HG03342 (cell line): ENCODE results near the gene PPFIBP2.

Experiments used
- ATAC-seq: cut with Tn5 transposase; IDR thresholded peaks from one replicate; pipeline ENCODE4 v1.9.1; 2021; ENCODE audit warnings: mild to moderate bottlenecking, moderate library complexity; ENCODE audit not compliant: unreplicated experiment

Gene PPFIBP2

DNA sequence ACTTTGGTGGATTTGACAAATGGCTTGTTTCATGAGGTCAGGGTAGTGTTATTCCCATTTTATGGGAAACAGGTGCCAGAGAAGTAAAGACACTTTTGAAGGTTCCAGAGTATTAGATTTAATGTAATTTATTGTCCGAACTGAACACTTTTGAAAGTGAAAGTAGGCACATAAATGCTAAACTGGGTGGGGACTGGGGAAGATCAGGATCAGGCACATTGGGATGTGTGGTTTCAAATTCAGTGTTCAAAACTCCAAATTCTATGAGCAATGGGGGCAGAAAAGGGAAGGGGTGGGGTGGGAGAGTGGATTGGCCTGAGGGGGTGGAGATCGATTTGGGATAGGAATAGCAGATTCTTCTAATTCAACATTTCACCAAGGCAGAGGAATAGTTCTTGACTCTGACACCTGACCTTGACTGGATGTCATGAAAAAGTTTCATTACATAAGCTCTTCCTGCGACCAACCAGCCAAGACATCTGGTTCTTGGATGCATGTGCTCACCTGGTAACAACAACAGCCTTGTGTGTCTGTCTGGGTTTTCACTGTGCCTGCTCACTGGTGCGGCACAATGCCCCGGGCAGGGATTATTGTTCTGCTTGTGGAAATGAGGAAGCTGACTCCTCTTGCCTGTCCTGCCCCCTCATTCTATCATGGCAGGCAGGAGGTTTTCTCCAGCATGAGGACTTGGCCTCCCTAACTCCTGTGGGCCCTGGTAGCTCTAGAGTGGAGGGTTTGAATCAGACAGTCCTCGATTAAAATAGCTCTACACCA lies 10.8 kb downstream of the PPFIBP2 start:
- no peak for ATAC-seq

DNA sequence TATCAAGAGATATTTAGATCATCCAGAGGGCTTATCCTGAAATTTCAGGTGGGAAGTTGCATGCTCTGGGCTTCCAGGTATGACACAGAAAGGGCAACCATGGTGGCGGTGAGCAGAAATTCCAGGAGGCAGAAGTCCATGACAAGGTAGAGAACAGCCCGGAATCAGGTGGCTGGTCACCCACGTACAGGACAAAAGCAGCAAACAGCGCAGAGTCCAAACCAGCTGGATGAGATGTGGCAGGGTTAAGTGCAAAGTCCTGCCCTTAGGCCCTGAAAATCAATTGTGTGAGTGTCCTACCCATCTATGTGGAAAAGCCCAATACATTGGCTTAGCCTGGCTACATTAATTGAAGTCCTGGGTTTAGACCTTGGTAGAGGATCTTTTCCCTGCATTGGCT lies 11.6 kb downstream of the PPFIBP2 start:
- no peak for ATAC-seq

DNA sequence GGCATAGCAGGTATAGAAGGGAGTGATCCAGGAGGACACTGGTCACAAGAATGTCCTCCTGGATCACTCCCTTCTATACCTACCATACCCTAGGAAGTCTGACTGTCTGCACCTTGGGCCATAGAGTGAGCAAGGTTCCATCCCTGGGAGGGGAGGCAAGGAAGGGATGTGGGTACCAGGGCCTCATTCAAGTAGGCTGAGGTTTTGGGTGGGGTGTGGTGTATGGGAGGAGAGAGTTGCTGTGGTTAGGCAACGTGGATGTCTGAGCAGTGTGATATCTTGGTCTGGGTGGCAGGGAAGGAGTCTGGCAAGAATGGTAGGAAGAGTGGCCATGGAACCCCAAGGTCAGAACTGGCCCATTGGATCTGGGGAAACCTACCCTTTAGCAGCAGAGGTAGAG lies 13.2 kb downstream of the PPFIBP2 start:
- no peak for ATAC-seq

DNA sequence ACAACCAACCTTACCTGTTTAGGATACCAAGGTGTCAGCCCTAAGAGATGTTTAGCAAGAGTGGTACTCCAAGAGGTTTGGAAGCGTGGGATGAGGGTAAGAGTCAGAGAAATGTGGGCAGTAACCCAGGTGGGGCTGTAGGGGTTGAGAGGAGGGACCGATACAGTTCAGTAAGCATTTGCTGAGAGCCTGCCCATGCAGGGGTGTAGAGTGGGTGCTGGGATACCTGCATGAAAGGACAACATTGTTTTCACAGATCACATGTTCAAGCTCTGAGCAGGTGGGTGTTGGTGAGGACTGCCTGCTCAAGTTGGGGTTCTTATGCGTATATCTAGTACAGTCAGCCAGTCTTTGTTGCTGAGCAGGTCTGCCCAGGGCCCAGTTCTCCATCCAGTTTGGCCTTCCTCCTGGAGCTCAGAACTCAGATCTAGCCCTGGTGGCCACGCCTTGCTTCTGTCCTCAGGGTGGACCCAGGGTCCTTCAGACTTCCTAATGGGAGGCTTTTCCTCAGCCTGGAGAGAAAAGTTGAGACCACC lies 14.8 kb downstream of the PPFIBP2 start:
- ATAC-seq, result no peak

DNA sequence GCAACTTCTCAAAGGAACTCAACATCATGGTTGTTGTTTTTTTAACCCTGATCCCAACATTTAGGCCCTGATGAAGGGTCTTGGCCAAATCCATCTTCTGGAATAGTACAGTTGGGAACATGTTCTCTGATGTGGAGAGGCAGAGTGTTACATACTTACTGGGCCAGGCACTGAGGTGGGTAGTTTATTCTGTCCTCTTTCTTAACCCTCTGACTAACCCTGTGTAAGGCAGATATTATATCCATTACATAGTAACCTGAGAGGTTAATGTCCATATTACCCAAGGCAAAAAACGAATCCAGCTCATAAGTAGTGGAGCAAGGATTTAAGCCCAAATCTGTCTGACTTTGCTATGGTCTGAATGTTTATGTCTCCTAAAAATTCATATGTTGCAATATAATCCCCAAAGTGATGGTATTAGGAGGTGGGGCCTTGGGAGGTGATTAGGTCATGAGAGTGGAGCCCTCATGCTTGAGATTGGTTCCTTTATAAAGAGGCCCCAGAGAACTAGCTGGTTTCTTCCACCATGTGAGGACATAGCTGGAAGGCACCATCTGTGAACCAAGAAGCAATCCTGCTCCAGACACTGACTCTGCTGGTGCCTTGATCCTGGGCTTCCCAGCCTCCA lies 16.3 kb downstream of the PPFIBP2 start:
- no peak for ATAC-seq

DNA sequence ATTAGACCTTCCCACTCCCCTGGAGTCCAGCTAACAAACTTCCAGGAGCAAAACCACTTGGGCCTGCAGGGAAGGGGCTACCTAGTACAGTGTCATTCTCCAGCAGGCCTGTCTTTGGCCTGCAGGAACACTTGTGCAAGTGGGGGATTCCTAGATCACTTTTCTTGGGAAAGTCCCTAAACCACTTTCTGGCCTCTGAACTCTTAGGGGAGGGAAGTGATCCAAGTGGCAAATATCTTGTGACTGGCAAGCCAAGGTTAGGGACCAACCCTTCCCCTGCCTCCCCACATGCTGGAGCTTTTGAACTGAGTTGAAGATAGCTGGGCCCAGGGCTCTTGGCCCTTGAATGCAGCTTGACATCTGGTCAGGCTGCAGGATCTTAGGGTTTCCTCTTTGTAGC lies 17.2 kb downstream of the PPFIBP2 start:
- ATAC-seq, result no peak

DNA sequence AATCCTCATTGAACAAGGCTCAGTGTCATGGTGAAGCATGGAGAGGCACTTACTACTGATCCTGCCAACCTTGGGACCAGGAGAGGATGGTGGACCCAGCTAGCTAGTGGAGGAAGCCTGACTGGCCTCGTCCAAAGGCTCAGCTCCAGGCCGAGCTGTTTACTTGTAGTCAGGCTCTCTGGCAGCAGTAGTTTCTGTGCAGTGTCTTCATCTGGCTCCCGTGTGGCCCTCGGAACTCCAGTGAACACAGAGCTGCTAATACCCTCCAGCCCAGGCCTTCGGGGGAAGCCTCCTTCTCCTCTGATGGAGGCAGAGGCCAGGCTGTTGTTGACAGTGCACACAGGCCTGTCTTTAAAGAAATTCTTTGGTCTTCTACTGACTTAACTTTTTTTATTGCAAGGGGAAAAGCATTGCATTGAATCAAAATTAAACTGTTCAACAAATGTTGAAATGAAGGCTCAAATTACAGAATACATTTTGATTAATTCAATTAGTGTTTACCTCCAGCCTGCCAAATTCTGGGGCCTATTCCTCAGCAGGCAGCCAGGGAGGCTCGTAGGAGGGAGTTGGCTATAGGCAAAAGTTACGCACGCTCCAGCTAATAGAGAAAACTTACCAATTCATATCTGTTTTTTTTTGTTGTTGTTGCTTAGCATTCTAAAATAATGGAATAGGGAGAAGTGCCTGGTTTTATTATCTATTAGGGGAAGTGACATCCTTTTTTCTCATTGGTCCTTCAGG lies 18.8 kb downstream of the PPFIBP2 start:
- no peak for ATAC-seq

DNA sequence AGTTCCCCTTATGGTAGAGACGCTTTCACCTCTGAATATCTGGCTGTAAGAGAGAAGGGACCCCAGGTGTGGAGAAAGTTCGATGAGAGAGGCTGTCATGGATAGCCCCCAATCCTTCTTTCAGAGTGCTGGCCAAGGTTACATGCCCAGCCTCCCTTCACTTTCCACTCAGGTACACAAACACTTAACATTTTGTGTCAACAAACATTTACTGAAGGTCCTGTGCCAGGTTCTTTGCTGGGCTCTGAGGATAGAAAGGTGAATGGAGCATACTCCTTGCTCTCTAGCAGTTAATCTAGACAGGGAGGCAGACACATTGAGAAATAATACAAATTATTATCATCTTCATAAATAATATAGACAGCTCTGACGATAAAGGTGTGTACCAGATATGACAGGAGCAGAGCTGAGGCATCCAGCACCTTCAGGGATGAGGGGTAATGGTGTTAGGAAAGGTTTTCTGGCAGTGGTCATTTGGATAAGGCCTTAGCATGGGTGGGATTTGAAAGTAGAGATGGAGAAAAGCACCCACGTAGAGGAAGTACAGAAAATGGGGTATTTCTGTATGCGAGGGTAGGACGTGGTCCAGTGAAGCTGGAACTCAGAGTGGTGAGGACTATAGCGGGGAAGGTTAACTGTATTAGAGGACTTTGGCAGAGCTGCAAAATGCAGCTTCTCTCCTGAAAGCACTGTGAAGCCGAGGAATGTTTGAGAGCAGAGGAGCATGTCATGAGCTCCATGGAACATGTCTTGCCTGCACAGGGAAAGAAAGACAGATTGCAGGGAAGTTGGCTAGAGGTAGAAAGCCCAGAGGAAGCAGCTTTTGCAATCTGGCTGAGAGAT lies 19.6 kb downstream of the PPFIBP2 start:
- ATAC-seq, result no peak

DNA sequence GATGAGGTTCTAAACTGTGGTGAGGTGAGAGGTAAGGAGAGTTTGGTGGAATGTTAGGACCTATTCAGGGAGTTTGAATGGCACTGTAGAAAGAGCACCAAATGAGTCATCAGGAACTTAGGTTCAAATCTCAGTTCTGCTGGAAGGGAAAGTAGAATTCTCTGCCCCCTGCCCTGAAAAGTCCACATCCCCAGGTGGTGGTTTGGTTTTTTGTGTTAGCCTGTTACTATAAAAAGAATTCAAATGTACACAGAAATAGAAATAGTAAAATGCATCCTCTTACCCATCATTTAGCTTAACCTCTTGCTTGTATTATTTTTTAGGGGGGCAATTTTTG lies 20.2 kb downstream of the PPFIBP2 start:
- no peak for ATAC-seq

DNA sequence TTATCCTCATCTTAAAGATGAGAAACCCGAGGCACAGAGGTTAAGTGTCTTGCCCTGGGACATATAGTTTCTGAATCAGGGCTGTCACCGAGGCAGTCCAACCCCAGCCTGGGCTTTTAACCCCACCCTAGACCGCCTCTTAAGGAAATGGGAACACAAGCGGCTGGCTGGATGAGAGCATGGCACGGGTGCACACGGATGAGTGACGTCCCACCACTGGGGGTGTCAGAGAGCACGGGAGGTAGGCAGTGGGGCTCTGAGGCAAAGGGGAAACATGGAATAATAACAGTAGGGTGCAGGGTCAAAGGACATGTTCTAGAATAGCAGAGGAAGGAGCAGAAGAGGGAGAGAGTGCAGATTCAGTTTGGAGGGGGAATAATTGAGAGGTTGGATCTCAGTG lies 22.3 kb downstream of the PPFIBP2 start:
- no peak for ATAC-seq

DNA sequence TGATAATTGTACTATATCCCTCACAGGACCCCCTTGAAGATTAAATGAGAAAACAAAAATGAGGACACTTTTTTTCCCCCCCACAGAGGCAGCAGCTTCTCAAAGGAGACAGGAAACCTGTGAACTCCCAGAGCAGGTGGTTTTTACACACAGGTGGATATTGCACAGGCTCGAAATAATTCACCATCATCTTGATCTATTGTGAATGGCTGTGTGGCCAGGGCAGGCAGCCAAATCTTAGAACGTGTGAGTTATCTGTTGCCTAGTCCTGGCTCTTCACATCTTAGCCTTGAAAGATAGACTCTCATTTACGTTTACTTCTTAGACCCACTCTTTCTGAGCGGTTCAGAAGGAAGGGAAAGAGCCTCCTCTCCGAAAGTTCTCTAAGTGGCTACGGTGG lies 23.5 kb downstream of the PPFIBP2 start:
- no peak for ATAC-seq

DNA sequence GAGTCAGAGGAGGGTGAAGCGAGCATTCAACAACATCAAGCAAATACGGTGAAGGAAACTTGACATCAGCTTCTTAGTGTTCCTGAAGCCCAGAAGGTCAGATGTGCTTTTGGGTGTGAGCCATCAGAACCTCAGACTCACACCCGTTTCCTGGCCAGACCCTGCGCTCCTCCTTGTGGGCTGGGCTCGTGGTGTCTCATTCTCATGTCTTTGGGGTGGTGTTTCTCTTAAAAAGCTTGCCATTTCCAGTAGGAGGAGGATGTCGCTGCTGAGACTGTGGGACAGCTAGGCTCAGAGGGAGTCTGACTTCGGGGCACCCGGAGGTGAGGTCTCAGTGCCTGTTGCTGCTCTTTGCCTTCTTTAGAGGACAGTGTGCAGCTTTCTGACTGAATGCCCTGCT lies 24.2 kb downstream of the PPFIBP2 start:
- ATAC-seq, result no peak

DNA sequence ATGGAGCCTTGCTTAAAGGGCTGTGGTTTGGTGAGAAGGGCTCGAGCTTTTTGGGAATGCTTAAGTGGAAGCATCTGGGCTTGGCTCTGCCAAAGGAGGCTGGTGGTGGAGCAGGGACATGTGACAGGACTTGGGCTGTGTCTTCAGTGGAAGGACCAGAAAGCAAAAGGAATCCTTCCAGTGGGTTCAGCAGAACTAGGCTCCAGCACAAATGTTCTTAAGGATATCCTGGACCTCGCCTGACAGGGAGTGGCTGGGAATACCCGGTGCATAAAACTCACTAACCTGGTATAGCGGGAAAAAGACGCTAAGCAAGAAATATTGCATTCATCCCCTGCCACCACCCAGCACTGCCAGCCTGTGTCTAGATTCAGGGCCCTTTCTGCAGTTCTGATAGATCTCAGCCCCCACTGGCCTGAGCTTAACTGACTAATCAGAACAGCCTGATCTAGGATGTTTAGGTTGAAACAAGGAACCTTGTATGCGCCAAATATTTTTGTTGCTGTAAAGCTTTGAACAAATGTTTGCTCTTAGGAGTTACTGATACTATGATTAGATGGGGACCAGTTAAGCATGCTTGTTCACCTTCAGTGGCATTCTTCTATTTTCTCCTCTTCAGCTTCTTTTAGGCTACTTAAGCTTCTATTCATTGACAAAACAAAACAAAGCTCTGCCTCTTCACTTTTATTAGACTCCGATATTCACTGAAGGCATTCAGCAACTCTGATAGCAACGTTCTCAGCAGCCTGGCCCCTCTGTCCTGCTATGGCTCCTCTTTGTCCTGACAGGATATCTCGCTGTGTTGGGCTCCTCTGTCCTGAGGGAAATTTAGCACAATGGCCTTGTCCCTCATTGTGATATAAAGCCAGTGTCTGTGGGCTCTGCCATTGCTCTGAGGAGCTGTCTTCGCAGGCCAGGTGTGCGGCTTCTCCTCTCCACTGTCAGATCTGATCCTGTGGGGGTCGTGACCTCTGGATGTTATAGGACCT lies 25.0 kb downstream of the PPFIBP2 start:
- ATAC-seq, result no peak

DNA sequence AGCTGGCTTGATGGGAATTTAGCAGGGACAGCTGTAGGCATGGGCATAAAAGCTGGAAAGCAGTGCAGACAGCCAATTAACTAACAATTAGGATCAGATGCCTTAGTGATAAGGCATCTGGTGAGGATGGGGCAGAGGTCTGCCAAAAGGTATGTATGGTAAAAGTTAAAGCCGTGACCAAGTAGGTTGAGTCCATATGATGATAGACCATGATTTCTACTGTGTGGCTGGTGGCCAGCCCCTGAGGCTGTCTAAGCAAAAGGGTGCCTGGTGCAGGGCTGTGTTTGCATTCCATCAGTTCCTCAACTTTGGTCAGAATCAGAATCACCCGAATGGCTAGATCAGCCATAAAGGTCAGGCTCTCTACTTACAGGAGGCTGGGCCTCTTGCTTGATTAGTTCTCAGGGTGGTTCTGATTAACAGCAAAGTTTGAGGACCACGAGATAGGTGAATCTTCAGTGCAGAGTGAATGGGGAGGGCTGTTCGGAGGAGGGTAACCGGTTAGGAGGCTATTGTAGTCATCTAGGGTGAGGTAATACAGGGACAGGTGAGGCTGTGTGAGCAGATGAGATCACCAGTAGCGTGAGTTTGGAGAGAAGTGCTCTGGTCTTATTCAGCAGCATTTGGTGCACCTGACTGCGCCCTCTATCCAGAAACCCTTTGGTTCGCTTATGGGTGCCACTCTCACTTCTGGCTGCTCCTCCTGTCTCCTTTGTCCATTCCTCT lies 27.2 kb downstream of the PPFIBP2 start:
- ATAC-seq, result no peak

DNA sequence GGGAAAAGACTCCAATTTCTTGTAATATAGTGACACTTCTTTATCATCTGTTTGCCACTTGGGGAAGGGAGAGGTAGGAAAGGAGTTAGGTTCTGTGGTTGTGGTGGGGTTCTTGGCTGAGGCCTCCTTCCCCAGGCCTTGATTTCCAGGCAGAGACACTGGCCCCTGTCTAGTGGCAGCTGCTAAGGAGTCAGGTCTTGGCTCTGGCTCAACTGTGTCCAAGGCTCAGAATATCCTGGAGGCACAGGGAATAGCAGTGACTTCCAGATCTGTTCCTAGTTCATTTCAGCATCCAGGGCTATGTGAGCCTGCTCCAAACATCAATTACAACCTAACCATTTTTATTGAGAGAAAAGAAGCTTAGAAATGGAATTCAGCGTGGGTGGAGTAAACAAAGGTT lies 29.5 kb downstream of the PPFIBP2 start:
- no peak for ATAC-seq

DNA sequence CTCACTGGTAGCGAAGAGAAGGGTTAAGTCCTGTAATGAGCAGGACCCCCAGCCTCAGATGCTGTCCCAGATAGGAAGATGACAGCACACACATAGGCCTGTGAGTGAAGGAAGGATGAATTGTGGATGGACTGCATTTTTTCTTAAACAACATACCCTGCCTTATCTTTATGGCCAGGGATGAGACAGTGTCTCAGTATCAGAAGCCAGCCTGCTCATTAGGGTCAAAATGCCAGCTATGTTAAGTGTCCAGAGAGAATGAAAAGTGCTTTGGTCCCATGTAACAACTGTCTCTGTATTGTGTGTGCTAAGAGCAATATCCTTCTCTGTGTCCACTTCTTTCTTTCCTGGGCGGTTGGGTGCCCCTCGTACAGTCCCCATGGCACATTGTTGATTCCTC lies 30.2 kb downstream of the PPFIBP2 start:
- no peak for ATAC-seq

DNA sequence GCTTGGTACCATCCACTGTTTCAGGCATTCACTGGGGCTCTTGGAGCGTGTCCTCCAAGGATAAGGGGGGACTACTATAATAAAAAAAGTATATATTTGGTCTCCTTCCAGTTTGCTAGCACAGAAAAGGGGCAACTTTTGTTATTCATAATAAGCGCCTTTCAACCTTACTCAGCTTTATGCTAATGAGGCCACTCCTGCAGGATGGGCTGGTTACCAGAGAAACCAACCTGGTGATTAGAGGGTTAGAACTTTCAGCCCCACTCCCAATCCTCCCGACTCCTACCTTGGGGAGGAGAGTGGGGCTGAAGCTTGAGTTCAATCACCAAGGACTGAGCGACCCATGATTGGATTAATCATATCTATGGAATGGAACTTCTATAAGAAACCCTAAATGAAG lies 31.8 kb downstream of the PPFIBP2 start:
- no peak for ATAC-seq

DNA sequence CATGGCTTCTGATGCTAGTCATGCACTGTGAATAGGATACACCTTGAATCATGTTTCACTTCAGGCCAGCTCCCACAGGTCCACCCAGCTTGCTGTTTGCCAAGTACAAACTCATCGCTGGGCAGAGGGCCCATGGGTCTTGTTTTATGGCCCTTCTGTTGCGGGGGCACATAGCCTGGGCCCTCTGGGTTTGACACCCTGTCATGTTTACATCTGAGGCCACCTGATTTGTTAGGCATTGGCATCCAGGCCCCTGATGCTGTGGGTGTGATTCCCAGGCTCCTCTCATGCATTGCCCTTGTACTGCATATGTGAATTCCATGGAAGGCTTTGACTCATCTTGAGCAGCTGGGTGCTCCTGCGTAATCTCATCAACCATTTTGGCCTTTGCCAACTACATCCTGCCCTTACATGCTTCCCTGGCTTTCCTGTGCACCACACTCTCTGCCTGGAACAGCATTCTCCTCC lies 32.6 kb downstream of the PPFIBP2 start:
- ATAC-seq, result no peak

DNA sequence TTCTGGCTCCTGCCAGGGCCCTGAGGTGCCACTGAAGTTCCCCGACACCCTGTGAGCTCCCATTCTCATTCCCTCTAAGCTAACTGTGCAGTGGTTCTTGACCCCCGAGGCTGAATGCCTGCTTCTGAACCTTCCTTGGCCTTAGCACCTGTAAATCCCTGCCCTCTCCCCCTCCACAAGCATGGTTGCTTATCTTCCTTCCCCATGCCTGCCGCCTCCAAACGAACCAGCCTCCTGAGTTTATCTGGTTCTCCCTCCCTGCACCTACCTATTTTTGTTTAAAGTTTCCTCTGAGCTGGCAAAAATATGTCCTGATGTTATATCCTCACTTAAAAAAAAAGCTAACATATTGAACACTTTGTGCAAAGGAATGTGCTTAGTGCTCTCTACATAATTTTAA lies 33.9 kb downstream of the PPFIBP2 start:
- ATAC-seq, result no peak
